ENCODE measurements around the gene SULF2. TPM values are rescaled to one million over a fixed set of nuclear protein-coding genes. Genes with fewer than 3 reads are reported as not detected.

SULF2 gene
- total and polyA plus RNA-seq, 2 donors (not counting 1 experiment from before 2014, with no cell fraction given): 1.2 to 1.7 TPM

DNA sequence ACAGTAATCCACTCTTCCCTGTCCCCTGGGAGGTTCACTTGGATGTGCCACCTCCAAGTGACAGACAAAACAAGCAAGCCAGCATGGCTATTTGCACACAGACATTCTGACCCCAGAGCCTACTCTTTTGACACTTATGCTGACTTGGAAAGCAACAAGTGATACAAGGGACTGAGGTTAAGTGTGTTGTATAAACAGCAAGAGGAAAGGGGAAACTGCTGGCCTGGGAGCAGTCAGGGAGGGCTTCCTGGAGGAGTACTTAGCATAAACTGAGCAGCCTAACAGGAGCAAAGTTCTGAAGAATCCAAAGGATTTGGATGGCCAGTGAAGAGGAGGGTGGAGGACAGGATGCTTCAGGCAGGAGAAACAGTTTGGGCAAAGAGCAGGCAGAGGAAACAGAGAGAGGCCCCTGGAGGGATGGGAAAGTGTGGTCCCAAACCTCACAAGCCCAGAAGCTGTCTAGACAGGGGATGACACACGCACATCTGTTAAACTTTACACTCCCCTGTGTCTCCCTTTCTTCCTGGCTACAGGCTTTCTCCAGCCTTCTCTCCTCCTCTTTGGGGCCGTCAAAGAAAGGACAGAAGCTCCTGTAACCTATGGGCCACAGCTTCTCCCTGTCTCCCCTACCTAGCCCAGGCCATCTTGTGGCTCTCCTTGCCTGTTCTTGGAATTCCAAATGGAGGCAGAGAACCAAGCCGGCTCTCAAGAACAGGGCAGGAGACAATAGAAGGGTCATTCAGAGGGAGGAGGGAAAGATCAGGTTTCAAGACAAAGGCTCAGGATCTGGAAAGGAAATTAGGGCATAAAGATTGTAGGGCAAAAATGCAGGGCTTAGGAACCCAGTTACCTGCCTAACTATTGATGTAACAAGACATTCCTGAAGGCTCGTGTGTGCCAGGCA, 19.3 kb downstream of the SULF2 start:
- Histone ChIP-seq H3K79me2 (ENCODE audit: control insufficient read depth, insufficient read depth, low read length) (no peaks in the 10 kb centered on the region), H3K27ac (ENCODE audit: low read length in 2 of 2) (no peak overlapping the region), H3K4me1 (ENCODE audit: control insufficient read depth in 2 of 2, insufficient read depth in 2 of 2, low read length in 2 of 2) (no peaks in the 10 kb centered on the region), H3K36me3 (replicated peaks in 1 of 2; ENCODE audit: control extremely low read depth in 1 of 2, control insufficient read depth in 1 of 2, extremely low read depth in 1 of 2, insufficient read depth in 2 of 2, low read length in 1 of 2) (no peaks in the 10 kb centered on the region), H2AFZ (ENCODE audit: insufficient read depth, low read depth, low read length, poor library complexity, severe bottlenecking) (no peak overlapping the region), H3K4me3 (ENCODE audit: control extremely low read depth in 1 of 5, extremely low read depth in 1 of 5, insufficient read depth in 1 of 5, low read depth in 2 of 5, low read length in 4 of 5) (no peak overlapping the region), H3K27me3 (replicated peaks in 1 of 4; ENCODE audit: control extremely low read depth in 1 of 4, control insufficient read depth in 3 of 4, insufficient read depth in 4 of 4, low read length in 3 of 4) (peaks cover 0 to 6% (median 0%) of the 10 kb centered on the region in 4 experiments), H4K20me1 (ENCODE audit: control insufficient read depth, insufficient read depth, low read length, poor library complexity, severe bottlenecking) (no peaks in the 10 kb centered on the region), H3K4me2 (replicated peaks; ENCODE audit: low read depth, low read length, poor library complexity, severe bottlenecking) (no peak overlapping the region), H3K9ac (ENCODE audit: low read length) (no peak overlapping the region), H3K9me3 (ENCODE audit: control extremely low read depth in 1 of 3, control insufficient read depth in 2 of 3, insufficient read depth in 1 of 3, low read length in 2 of 3) (peaks cover 0 to 10% (median 0%) of the 10 kb centered on the region in 3 donors)
- CTCF ChIA-PET: interaction anchor here (1.4 kb wide), 1 partner anchor 41 kb away, joined by 3 read pairs; no protein-coding TSS in a partner anchor
- no peak overlapping the region for H3K27ac Mint-ChIP-seq
- no peaks in the 10 kb centered on the region for H3K9me3 Mint-ChIP-seq (ENCODE audit: insufficient read depth)
- no peak for TF ChIP-seq EZH2 (IDR thresholded peaks at IDR 0.05; ENCODE audit: borderline replicate concordance, insufficient read depth, low read depth, low read length, poor library complexity, severe bottlenecking)
- no peak for TF ChIP-seq CTCF (IDR thresholded peaks at IDR 0.05)
- DNase-seq (no peak), ATAC-seq (ENCODE audit: low read depth) (no peak)
- intact Hi-C loops (cut with micrococcal nuclease): no loop called here
- H3K27me3 Mint-ChIP-seq: peaks cover 37% of the 10 kb centered on the region
- POLR2A ChIA-PET: no interaction called here
- no peaks in the 10 kb centered on the region for H3K4me1 Mint-ChIP-seq
- no peak overlapping the region for H3K4me3 Mint-ChIP-seq
- WGBS (ENCODE audit: insufficient coverage): 91% methylated on average over 4 of the region's 4 CpGs

DNA sequence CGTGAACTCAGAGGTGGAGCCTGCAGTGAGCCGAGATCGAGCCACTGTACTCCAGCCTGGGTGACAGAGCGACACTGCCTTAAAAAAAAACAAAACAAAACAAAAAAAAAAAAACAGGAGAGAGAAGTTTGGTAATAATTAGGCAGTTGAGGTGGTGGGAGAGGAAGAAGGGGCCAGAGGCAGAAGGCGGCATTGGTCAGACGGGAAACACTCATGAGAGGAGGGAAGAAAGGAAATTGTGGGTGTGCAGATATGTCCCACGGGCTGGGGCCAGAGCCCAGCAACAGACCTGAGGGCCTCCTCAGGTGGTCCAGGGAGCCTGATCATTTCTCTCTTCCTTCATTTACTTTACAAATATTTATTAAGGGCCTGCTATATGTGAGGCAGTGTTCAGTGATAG, 20.0 kb downstream of the SULF2 start:
- intact Hi-C loops (cut with micrococcal nuclease): no loop called here
- H3K9me3 ChIP-seq (ENCODE audit: control extremely low read depth in 1 of 3, control insufficient read depth in 2 of 3, insufficient read depth in 1 of 3, low read length in 2 of 3): peaks cover 0 to 3% (median 0%) of the 10 kb centered on the region in 3 donors
- no CpG with 5 or more reads among the region's 7 CpGs for WGBS (ENCODE audit: insufficient coverage)
- Mint-ChIP-seq H3K27me3 (peaks cover 43% of the 10 kb centered on the region), H3K9me3 (ENCODE audit: insufficient read depth) (no peaks in the 10 kb centered on the region), H3K27ac (no peak overlapping the region), H3K4me1 (no peaks in the 10 kb centered on the region), H3K4me3 (no peak overlapping the region)
- TF ChIP-seq CTCF (IDR thresholded peaks at IDR 0.05): no peak
- TF ChIP-seq EZH2 (IDR thresholded peaks at IDR 0.05; ENCODE audit: borderline replicate concordance, insufficient read depth, low read depth, low read length, poor library complexity, severe bottlenecking): no peak
- no peak overlapping the region for H3K27ac ChIP-seq (ENCODE audit: low read length in 2 of 2)
- no peak for ATAC-seq (ENCODE audit: low read depth)
- H2AFZ ChIP-seq (ENCODE audit: insufficient read depth, low read depth, low read length, poor library complexity, severe bottlenecking): no peak overlapping the region
- H3K4me2 ChIP-seq (replicated peaks; ENCODE audit: low read depth, low read length, poor library complexity, severe bottlenecking): no peak overlapping the region
- CTCF ChIA-PET: no interaction called here
- DNase-seq: no peak
- H3K4me3 ChIP-seq (ENCODE audit: control extremely low read depth in 1 of 5, extremely low read depth in 1 of 5, insufficient read depth in 1 of 5, low read depth in 2 of 5, low read length in 4 of 5): no peak overlapping the region
- POLR2A ChIA-PET: interaction anchor here (0.7 kb wide), 1 partner anchor 261 kb away, joined by 3 read pairs; no protein-coding TSS in a partner anchor
- H3K79me2 ChIP-seq (ENCODE audit: control insufficient read depth, insufficient read depth, low read length): no peaks in the 10 kb centered on the region
- H3K4me1 ChIP-seq (ENCODE audit: control insufficient read depth in 2 of 2, insufficient read depth in 2 of 2, low read length in 2 of 2): no peaks in the 10 kb centered on the region
- no peaks in the 10 kb centered on the region for H4K20me1 ChIP-seq (ENCODE audit: control insufficient read depth, insufficient read depth, low read length, poor library complexity, severe bottlenecking)
- peaks cover 0 to 11% (median under 1%) of the 10 kb centered on the region in 4 experiments for H3K27me3 ChIP-seq (replicated peaks in 1 of 4; ENCODE audit: control extremely low read depth in 1 of 4, control insufficient read depth in 3 of 4, insufficient read depth in 4 of 4, low read length in 3 of 4)
- no peak overlapping the region for H3K9ac ChIP-seq (ENCODE audit: low read length)
- no peaks in the 10 kb centered on the region for H3K36me3 ChIP-seq (replicated peaks in 1 of 2; ENCODE audit: control extremely low read depth in 1 of 2, control insufficient read depth in 1 of 2, extremely low read depth in 1 of 2, insufficient read depth in 2 of 2, low read length in 1 of 2)
